Medulla oblongata (tissue), 1 donor: Measurements from ENCODE around the gene EPN2.

Experiments
- DNase-seq: peaks from one replicate; pipeline ENCODE4 v3.0.0-alpha.2; 2015; ENCODE audit errors: extremely low spot score

The EPN2 gene

GRCh38 chr17:19365833-19366636, 128.9 kb downstream of the EPN2 start:
- DNase-seq: no peak

DNA sequence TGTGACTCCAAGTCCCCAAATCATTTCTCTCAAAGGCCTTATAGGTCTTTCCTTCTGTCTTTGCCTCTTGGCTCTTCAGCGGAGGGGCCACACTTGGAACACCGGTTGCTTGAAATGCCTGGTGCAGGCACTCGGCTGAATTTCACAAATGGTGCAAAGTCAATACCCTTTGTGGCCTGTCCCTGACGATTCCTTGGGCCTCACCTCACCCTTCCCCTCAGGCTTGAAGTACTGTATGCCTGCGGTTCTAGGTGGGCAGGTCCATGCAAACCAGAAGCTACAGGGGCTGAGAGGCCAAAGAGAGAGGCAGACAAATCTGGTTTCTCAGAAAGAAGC, 129.4 kb downstream of the EPN2 start:
- DNase-seq: no peak

DNA sequence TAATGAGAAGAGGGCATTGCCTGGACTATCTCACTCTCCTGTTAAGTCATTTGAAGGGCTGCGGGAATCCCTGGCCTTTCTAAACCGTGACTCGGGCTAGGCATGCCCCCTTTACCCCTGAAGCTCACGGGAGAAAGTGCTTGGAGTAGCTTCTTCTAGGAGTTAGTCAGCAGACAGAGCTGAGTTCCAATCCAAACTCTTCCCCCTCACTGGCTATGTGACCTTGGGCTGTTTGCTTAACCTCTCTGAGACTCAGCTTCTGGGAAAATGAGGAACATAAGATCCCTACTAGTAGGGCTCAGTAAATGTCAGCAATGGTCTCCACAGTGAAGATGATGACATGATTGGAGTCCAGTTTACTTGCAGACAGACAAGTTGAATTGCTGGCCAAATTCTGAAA, 131.1 kb downstream of the EPN2 start:
- DNase-seq: no peak

DNA sequence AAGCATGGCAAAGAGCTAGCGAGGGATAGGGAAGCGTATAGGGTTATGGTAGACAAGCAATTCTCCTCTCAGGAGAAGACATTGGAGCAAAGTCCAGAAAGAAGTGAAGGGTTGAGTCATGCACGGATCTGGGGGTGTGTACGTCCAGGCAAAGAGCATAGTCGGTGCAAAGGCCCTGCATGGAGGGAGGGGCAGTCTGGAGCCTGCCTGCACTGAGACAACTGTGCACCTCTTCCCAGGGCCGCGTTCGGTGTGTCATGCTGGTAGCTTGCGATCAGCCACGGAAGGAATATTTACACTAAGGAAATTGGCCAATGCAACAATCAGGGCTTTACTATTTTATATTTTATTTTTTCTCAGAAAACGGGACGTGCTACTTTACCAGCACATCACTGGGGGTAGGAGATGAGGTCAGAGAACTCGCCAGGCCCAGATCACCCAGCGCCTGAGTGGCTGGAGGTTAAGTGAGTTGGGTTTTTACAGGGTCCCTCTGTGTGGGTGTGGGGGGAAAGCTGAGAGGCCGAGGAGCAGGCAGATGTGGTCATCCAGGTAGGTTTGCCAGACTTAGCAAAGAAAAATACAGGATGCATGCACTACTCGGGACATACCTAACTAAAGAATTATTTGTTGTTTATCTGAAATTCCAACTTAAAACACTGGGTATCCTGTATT, 132.1 kb downstream of the EPN2 start:
- DNase-seq: no peak

- DNase-seq: no peak
Observed at GRCh38 chr17:19369846-19370492, 132.8 kb downstream of the EPN2 start.

- no peak for DNase-seq
Observed at GRCh38 chr17:19370493-19370960, 133.4 kb downstream of the EPN2 start.

- DNase-seq: no peak
Observed at GRCh38 chr17:19371259-19372010, 134.3 kb downstream of the EPN2 start.

GRCh38 chr17:19372011-19372370, 134.8 kb downstream of the EPN2 start:
- no peak for DNase-seq

DNA sequence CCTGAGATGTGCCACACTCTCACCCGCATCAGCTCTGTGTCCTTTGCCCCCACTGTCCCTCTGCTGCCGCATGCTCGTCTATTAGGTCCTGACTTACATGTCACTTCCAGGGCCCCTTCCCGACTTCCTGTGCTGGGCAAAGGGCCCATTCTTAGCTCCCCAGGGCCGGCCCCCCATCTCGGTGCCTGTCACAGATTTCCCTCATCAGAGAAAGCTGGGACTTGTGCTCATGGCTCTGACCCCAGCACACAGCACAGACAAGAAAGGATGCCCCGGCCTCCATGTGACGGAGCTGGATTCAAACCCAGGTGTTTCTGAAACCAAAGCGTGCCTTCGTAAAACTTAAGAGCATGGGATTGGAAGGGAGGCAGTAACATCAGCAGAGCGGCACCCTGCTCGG, 135.3 kb downstream of the EPN2 start:
- no peak for DNase-seq

- DNase-seq: no peak
Observed at GRCh38 chr17:19372866-19373504, 135.8 kb downstream of the EPN2 start.

- no peak for DNase-seq
Observed at GRCh38 chr17:19374136-19374535, 137.0 kb downstream of the EPN2 start.

- no peak for DNase-seq
Observed at GRCh38 chr17:19375732-19376131, 138.6 kb downstream of the EPN2 start.

DNA sequence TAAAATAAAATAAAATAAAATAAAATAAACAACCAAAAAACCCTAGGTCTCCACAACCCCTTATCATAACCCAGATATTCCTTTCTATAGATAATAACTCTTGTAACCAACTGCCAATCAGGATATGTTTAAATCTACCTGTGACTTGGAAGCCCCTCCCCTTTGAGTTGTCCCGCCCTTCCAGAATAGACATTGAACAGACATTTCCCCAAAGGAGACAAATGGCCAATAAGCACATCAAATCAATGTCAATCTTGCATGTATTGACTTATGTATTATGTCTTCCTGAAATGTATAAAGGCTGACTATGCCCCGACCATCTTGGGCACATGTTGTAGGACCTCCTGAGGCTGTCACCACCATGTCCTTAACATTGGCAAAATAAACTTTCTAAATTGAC, 139.6 kb downstream of the EPN2 start:
- no peak for DNase-seq

- DNase-seq: peak; percentile 99
Observed at GRCh38 chr17:19377602-19378415, 140.6 kb downstream of the EPN2 start.

GRCh38 chr17:19378416-19379360, 141.5 kb downstream of the EPN2 start, which contains the start of gene MAPK7:
Gene MAPK7 (plus strand): TSS chr17:19378498. CDS start chr17:19378901, 403 bp downstream.
- DNase-seq: no peak

GRCh38 chr17:19379361-19380065, 142.3 kb downstream of the EPN2 start:
- no peak for DNase-seq

DNA sequence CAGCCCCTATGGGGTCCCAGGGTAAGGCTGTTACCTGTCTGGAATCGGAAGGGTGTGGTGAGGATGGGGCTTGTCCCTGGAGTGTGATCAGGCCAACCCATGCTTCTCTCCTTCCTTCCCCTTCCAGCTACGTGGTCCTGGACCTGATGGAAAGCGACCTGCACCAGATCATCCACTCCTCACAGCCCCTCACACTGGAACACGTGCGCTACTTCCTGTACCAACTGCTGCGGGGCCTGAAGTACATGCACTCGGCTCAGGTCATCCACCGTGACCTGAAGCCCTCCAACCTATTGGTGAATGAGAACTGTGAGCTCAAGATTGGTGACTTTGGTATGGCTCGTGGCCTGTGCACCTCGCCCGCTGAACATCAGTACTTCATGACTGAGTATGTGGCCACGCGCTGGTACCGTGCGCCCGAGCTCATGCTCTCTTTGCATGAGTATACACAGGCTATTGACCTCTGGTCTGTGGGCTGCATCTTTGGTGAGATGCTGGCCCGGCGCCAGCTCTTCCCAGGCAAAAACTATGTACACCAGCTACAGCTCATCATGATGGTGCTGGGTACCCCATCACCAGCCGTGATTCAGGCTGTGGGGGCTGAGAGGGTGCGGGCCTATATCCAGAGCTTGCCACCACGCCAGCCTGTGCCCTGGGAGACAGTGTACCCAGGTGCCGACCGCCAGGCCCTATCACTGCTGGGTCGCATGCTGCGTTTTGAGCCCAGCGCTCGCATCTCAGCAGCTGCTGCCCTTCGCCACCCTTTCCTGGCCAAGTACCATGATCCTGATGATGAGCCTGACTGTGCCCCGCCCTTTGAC, 143.5 kb downstream of the EPN2 start:
- DNase-seq: no peak

DNA sequence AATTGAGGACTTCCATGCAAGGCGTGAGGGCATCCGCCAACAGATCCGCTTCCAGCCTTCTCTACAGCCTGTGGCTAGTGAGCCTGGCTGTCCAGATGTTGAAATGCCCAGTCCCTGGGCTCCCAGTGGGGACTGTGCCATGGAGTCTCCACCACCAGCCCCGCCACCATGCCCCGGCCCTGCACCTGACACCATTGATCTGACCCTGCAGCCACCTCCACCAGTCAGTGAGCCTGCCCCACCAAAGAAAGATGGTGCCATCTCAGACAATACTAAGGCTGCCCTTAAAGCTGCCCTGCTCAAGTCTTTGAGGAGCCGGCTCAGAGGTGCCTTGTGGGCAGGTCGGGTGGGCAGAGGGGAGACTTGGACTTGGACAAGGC, 144.2 kb downstream of the EPN2 start:
- DNase-seq: no peak
